ENCODE results near the gene FBN2.

GRCh38 chr5:128273736-128274135 is 264.3 kb downstream of the FBN2 start:
- TF ChIP-seq CTCF (IDR thresholded peaks at IDR 0.05; ENCODE audit: low read depth, low read length) (no peak), POLR2A (IDR thresholded peaks at IDR 0.05; ENCODE audit: extremely low read depth, insufficient read length) (no peak)
